ENCODE data around the gene AHRR. TPM values are rescaled to one million over a fixed set of nuclear protein-coding genes. Genes with fewer than 3 reads are reported as not detected.

AHRR gene
- total RNA-seq, 1 donor from 2014 or later, result 10.5 TPM

DNA sequence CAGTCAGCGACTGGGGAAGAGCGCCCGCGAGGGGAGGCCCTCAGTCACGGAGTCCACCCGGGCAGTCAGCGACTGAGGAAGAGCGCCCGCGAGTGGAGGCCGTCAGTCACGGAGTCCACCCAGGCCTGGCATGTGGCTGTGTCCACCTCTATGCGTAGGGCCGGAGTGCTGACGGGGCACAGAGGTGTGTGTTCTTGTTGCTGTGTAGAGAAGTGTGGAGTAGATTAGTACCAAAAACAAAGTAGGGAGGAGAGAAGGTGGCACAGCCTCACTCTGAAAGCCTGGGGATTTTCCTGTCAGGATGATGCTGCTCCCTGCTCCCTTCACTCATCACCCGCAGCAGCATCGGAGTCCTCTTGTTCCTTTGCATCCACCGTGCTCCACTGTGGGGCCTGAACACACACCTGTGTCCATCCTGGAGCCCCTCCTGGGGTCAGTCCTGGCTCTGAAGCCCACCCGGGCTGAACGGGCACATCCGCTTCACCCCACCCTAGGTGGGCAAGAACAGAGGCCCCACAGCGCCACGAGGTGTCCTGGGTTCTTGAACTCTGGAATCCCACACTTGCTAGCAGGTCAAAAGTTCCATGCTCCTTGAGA is 37.9 kb downstream of the AHRR start:
- Histone ChIP-seq H4K20me1 (ENCODE audit: insufficient read depth, low read length) (peaks cover 5% of the 10 kb centered on the region), H3K27ac (ENCODE audit: low read depth, low read length) (no peak overlapping the region), H3K36me3 (ENCODE audit: insufficient read depth, low read length) (peaks cover 11% of the 10 kb centered on the region), H3K4me2 (ENCODE audit: low read length) (no peak overlapping the region), H2AFZ (ENCODE audit: low read depth, low read length) (no peak overlapping the region), H3K4me3 (ENCODE audit: insufficient read depth, low read depth, low read length) (no peak overlapping the region), H3K27me3 (ENCODE audit: insufficient read depth, low read length) (no peaks in the 10 kb centered on the region), H3K9ac (ENCODE audit: low read length) (no peak overlapping the region), H3K4me1 (ENCODE audit: insufficient read depth, low read length) (no peaks in the 10 kb centered on the region), H3K9me3 (ENCODE audit: insufficient read depth, low read depth, low read length) (peaks cover 5% of the 10 kb centered on the region), H3K79me2 (ENCODE audit: insufficient read depth, low read length) (peaks cover 4% of the 10 kb centered on the region)
- peaks cover 5% of the 10 kb centered on the region for H3K9me3 Mint-ChIP-seq (ENCODE audit: unreplicated experiment)
- no peak overlapping the region for H3K4me3 Mint-ChIP-seq (ENCODE audit: unreplicated experiment)
- H3K4me1 Mint-ChIP-seq (ENCODE audit: low read depth, unreplicated experiment), result no peaks in the 10 kb centered on the region
- no peak for TF ChIP-seq EZH2 (IDR thresholded peaks at IDR 0.05; ENCODE audit: insufficient read depth, low read length)
- TF ChIP-seq, protein P1, sequence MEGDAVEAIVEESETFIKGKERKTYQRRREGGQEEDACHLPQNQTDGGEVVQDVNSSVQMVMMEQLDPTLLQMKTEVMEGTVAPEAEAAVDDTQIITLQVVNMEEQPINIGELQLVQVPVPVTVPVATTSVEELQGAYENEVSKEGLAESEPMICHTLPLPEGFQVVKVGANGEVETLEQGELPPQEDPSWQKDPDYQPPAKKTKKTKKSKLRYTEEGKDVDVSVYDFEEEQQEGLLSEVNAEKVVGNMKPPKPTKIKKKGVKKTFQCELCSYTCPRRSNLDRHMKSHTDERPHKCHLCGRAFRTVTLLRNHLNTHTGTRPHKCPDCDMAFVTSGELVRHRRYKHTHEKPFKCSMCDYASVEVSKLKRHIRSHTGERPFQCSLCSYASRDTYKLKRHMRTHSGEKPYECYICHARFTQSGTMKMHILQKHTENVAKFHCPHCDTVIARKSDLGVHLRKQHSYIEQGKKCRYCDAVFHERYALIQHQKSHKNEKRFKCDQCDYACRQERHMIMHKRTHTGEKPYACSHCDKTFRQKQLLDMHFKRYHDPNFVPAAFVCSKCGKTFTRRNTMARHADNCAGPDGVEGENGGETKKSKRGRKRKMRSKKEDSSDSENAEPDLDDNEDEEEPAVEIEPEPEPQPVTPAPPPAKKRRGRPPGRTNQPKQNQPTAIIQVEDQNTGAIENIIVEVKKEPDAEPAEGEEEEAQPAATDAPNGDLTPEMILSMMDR (IDR thresholded peaks at IDR 0.05; ENCODE audit: insufficient read depth, low read depth, low read length), result no peak
- DNase-seq (ENCODE audit: low read depth), result no peak
- H3K27me3 Mint-ChIP-seq (ENCODE audit: low read depth, unreplicated experiment), result peaks cover 6% of the 10 kb centered on the region
- no peak for FAIRE-seq
- H3K27ac Mint-ChIP-seq (ENCODE audit: unreplicated experiment), result no peak overlapping the region
- H3K36me3 Mint-ChIP-seq (ENCODE audit: low read depth, unreplicated experiment), result peaks cover 23% of the 10 kb centered on the region

DNA sequence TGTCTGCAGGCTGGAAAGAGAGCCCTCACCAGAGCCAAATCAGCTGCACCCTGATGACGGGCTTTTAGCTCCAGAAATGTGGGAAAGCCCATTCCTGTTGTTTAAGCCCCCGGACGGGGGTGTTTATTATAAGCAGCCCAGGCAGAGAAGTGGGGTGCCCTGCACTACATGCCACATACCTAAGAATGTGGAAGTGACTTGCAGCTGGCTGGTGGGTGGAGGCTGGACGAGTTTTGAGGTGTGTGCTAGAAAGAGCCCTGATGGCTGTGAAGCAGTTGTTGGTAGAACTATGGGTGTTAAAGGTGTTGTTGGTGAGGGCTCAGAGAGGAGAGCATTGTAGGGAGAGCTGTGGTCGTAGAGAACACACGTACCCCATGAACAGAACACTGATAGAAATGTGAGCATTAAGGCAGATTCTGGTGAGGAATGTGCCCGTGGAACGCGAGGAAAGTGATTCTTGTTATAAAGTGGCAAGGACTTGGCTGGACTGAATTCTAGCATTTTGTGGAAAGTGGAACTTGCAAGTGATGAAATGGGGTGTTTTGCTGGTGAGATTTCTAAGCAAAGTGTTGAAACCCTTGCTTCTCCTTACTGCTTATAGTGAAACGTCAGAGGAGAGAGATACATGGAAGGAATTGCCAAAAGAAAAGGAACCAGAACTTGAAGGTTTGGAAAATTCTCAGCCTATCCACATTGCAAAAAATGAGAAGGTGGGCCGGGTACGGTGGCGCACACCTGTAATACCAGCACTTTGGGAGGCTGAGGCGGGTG is 38.9 kb downstream of the AHRR start:
- Mint-ChIP-seq H3K4me3 (ENCODE audit: unreplicated experiment) (no peak overlapping the region), H3K27ac (ENCODE audit: unreplicated experiment) (no peak overlapping the region), H3K9me3 (ENCODE audit: unreplicated experiment) (peaks cover 5% of the 10 kb centered on the region), H3K27me3 (ENCODE audit: low read depth, unreplicated experiment) (peaks cover 1% of the 10 kb centered on the region), H3K36me3 (ENCODE audit: low read depth, unreplicated experiment) (peaks cover 23% of the 10 kb centered on the region), H3K4me1 (ENCODE audit: low read depth, unreplicated experiment) (no peaks in the 10 kb centered on the region)
- Histone ChIP-seq H3K36me3 (ENCODE audit: insufficient read depth, low read length) (peaks cover 11% of the 10 kb centered on the region), H3K79me2 (ENCODE audit: insufficient read depth, low read length) (peaks cover 4% of the 10 kb centered on the region), H3K27ac (ENCODE audit: low read depth, low read length) (no peak overlapping the region), H3K4me3 (ENCODE audit: insufficient read depth, low read depth, low read length) (no peak overlapping the region), H3K27me3 (ENCODE audit: insufficient read depth, low read length) (no peaks in the 10 kb centered on the region), H3K9me3 (ENCODE audit: insufficient read depth, low read depth, low read length) (peaks cover 5% of the 10 kb centered on the region), H3K9ac (ENCODE audit: low read length) (no peak overlapping the region), H3K4me1 (ENCODE audit: insufficient read depth, low read length) (no peaks in the 10 kb centered on the region), H3K4me2 (ENCODE audit: low read length) (no peak overlapping the region), H4K20me1 (ENCODE audit: insufficient read depth, low read length) (peaks cover 5% of the 10 kb centered on the region), H2AFZ (ENCODE audit: low read depth, low read length) (no peak overlapping the region)
- TF ChIP-seq, protein P1 (IDR thresholded peaks at IDR 0.05; ENCODE audit: insufficient read depth, low read depth, low read length), result no peak
- TF ChIP-seq EZH2 (IDR thresholded peaks at IDR 0.05; ENCODE audit: insufficient read depth, low read length), result no peak
- FAIRE-seq (no peak), DNase-seq (ENCODE audit: low read depth) (no peak)

DNA sequence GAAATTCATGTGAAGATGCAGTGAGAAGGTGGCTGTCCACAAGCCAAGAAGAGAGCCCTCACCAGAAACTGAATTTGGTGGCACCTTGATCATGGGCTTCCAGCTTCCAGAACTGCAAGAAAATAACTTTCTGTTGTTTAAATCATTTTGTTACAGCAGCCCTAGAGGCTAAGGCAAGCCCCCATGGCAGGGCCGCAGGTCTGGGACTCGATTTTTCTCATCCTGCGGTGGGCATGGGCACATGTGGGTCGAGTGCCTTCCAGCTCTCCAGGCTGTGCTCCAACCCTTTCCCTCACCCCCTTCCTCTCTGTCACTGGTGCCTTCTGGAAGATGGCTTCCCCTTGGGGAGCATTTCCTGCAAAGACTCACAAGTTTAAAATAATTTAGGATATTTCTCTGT is 40.7 kb downstream of the AHRR start:
- TF ChIP-seq EZH2 (IDR thresholded peaks at IDR 0.05; ENCODE audit: insufficient read depth, low read length), result no peak
- TF ChIP-seq, protein P1 (IDR thresholded peaks at IDR 0.05; ENCODE audit: insufficient read depth, low read depth, low read length), result no peak
- H3K9ac ChIP-seq (ENCODE audit: low read length), result no peak overlapping the region
- peaks cover 5% of the 10 kb centered on the region for H3K9me3 ChIP-seq (ENCODE audit: insufficient read depth, low read depth, low read length)
- H3K27ac ChIP-seq (ENCODE audit: low read depth, low read length), result no peak overlapping the region
- peaks cover 4% of the 10 kb centered on the region for H3K4me1 ChIP-seq (ENCODE audit: insufficient read depth, low read length)
- H2AFZ ChIP-seq (ENCODE audit: low read depth, low read length), result no peak overlapping the region
- H3K4me3 ChIP-seq (ENCODE audit: insufficient read depth, low read depth, low read length), result no peak overlapping the region
- H3K36me3 ChIP-seq (ENCODE audit: insufficient read depth, low read length), result peaks cover 11% of the 10 kb centered on the region
- H3K27me3 ChIP-seq (ENCODE audit: insufficient read depth, low read length), result no peaks in the 10 kb centered on the region
- peaks cover 6% of the 10 kb centered on the region for H3K27me3 Mint-ChIP-seq (ENCODE audit: low read depth, unreplicated experiment)
- no peak for FAIRE-seq
- H3K79me2 ChIP-seq (ENCODE audit: insufficient read depth, low read length), result peaks cover 4% of the 10 kb centered on the region
- peaks cover 5% of the 10 kb centered on the region for H3K9me3 Mint-ChIP-seq (ENCODE audit: unreplicated experiment)
- peaks cover 15% of the 10 kb centered on the region for H3K36me3 Mint-ChIP-seq (ENCODE audit: low read depth, unreplicated experiment)
- DNase-seq (ENCODE audit: low read depth), result no peak
- H3K4me3 Mint-ChIP-seq (ENCODE audit: unreplicated experiment), result no peak overlapping the region
- peaks cover 5% of the 10 kb centered on the region for H4K20me1 ChIP-seq (ENCODE audit: insufficient read depth, low read length)
- H3K27ac Mint-ChIP-seq (ENCODE audit: unreplicated experiment), result no peak overlapping the region
- H3K4me1 Mint-ChIP-seq (ENCODE audit: low read depth, unreplicated experiment), result no peaks in the 10 kb centered on the region
- no peak overlapping the region for H3K4me2 ChIP-seq (ENCODE audit: low read length)
